GM19023 (cell line): ENCODE data around the gene CRKL.

ENCODE experiments used
- ATAC-seq: cut with Tn5 transposase; IDR thresholded peaks from one replicate; pipeline ENCODE4 v1.9.1; 2021; ENCODE audit warnings: mild to moderate bottlenecking, moderate library complexity; ENCODE audit not compliant: unreplicated experiment

The CRKL gene

DNA sequence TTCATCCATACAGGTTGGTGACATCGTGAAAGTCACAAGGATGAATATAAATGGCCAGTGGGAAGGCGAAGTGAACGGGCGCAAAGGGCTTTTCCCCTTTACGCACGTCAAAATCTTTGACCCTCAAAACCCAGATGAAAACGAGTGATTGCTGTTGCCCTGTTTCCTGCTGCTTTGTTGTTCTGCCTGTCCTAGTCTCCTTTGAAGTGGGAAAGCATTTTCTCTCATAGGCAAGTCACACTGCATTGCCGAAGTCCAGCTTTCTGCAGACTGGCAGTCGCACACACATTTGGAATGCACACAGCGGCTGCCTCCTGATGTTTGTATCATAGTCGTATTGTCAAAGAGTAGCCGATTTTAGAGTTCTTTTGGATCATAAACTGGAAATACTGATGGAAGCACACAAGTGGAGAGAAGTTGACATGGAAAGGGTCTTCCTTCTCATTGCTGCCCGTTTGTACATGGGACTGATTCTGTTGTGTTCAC is 32.5 kb downstream of the CRKL start:
- ATAC-seq: no peak

GRCh38 chr22:20951151-20951931 is 34.1 kb downstream of the CRKL start:
- no peak for ATAC-seq

- ATAC-seq: no peak
These were observed 34.7 kb downstream of the CRKL start for GRCh38 chr22:20951932-20952380.

DNA sequence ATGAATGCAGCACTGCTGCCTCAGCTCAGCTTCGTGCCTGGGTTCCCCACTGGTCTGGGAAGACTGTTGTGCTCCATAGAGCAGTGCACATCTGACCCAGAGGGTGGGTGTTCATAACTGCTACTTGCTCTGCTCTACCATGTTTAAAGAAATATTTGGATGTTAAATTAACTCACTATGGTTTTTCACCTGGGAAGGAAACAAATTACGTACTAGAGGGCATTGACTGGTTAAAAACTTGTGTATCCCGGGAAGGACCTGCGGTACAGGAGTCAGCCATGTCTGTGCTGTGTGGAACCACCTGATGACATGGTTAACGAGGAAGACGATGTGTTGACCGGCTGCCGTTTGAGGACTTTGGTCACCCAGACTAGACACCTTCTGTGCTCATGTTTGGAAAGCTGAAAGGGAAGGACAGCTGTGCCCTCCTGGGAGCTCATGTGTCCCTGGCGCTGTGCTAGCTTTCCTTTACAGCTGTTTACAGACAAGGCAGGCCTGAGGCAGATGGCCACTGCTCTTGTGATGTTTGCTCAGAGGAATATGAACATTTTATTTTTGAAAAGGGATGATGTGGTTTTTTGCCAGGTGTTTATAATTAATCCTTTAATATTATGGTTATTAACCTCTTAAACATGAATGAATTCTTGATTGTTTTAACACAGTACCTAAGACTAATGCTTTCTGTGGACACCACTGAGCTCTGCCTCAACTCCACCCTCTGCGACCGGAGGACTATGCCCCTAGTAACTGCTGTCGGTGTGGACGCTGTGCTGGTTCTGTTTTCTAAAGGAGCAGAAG is 35.5 kb downstream of the CRKL start:
- ATAC-seq: no peak

- no peak for ATAC-seq
These were observed 36.1 kb downstream of the CRKL start for GRCh38 chr22:20953342-20953608.

DNA sequence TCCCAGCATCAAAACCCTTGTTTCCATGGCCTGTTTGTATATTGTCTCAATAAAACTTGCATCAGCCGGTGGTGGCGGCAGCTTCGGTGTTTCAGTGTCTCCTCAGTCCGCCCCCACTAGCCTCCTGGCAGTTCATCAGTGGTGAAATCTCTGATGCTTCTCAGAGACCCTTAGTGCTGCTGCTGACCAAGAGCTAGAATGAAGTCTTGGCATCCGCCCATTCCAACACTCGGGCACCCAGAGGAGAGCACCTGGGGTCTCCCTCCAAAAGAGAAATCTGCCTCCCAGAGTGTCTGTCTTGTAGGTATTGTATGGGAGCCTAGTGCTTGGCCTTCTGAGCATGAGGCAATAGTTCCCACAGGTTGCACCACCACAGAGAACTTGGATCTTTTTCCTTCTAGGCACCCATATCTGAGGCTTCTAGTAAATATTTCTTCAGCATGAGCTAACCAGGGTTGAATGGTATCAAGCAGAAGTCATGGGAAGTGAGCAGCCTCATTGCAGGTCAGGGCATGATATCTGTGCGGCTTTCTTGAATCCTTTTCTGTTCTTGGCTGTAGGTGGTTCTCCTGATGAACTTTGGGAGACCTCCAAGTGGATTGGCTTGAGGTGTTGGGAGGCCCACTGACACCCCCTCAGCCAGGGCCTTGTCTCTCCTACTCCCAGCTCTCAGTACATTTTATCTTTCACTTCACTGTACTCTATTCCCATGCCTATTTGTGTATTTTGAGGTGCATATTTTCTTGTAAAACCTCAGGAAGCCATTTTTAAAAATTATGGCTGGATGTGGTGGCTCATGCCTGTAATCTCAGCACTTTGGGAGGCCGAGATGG is 36.7 kb downstream of the CRKL start:
- ATAC-seq: no peak

DNA sequence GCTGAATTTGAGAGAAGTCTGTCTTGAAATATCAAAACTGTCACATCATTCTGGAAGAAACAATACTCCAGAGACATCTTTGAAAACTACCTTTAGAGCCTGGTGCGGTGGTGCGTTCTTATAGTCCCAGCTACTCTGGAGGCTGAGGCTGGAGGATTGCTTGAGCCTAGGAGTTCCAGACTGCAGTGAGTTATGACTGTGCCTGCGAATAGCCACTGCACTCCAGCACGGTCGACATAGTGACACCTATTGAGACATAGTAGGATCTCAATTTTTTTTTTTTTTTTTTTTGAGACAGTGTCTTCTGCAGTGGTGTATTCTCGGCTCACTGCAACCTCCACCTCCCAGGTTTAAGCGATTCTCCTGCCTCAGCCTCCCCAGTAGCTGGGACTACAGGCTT is 38.3 kb downstream of the CRKL start:
- no peak for ATAC-seq

DNA sequence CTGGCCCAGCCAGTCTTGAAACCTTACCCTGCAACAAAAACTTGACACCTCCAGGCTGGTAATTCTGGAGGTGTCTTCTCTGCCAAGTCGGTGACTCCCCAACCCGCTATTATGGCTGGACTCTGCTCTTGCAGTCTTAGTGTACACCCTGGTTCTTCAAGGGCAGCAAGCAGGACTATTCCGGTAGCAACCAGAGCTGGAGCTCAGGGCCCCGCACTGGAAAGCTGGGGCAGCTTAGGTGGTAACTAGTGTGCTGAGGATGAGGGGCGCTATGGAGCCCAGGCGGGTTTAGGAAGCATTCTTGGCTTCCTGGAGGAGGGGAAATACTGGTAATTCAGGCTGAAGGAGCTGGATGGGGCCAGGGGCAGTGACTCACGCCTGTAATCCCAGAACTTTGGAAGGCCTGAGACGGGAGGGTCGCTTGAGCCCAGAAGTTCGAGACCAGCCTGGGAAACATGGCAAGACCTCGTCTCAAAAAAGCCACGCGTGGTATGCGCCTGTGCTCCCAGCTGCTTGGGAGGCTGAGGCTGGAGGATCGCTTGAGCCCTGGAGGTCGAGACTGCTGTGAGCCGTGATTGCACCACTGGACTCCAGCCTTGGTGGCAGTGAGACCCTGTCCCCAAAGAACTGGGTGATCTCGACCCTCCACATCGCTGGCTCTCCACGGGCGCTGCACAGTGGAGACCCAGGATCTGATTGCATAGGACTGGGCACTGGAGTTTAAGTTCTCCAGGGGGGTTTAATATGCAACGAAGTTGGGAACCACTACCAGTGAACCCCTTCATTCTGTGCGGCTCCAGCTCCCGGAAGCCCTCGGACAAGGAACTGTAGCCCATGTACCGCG is 39.3 kb downstream of the CRKL start:
- no peak for ATAC-seq

- no peak for ATAC-seq
These were observed 40.0 kb downstream of the CRKL start for GRCh38 chr22:20957102-20957682.

- no peak for ATAC-seq
These were observed 40.6 kb downstream of the CRKL start for GRCh38 chr22:20957683-20958431.

DNA sequence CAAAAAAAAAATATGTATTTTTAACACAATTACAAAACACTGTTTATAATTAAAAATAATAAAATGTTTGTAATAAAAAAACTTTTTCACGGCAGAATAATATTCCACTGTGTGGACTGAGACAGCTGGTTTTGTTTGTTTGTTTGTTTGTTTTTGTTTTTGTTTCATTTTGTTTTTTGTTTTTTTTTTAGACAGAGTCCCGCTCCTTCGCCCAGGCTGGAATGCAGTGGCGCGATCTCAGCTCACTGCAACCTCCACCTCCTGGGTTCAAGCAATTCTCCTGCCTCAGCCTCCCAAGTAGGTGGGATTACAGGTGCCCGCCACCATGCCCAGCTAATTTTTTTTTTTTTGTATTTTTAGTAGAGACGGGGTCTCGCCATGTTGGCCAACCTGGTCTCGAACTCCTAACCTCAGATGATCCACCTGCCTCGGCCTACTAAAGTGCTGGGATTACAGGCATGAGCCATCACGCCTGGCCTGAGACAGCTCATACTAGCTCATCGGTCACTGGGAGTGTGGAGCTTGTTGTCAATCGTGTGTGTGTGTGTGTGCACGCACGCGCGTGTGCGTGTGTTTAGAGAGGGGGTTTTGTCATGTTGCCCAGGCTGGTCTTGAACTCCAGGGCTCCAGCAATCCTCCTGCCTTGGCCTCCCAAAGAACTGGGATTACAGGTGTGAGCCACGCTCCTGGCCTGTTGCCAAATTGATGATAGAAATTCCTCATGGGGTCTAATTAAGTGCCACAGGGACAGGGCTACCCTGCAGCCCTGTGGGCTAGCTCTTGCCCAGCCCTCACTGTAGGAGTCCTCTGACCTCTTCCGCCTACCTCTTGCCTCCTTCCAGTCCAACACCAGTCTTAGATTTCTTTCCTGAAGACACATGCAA is 42.6 kb downstream of the CRKL start:
- ATAC-seq: no peak

DNA sequence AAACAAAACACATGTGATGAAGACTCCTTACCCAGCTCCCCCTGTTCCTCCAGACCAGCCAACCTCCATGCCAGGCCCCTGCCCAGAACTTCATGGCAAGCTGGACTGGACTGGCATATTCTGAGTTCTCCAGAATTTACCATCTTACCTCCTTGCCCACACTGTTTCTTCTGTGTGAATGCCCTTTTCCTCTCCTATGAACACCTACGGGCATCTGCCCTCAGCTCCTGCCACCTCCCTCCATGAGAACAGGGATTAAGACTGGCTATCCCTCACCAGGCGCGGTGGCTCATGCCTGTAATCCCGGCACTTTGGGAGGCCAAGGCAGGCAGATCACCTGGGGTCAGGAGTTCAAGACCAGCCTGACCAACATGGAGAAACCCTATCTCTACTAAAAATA is 43.4 kb downstream of the CRKL start:
- no peak for ATAC-seq

DNA sequence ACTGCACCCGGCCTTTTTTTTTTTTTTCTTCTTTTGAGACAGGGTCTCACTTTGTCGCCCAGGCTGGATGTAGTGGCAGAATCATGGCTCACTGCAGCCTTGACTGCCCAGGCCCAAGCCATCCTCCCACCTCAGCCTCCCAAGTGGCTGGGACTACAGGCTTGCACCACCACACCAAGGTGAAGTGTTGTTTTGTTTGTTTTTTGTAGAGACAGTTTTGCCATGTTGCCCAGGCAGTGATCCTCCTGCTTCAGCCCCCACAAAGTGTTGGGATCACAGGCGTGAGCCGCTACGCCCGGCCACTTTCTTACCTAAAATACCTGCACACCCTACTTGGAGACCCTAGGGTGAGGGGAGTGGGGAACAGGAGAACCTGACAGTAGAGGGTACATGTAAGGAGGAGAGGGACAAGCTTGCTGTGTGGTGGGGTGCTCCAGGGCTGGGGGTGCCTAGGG is 45.3 kb downstream of the CRKL start:
- ATAC-seq: no peak

- ATAC-seq: no peak
These were observed 46.2 kb downstream of the CRKL start for GRCh38 chr22:20963201-20964052.

- no peak for ATAC-seq
These were observed 47.0 kb downstream of the CRKL start for GRCh38 chr22:20964090-20964798.

GRCh38 chr22:20964799-20965103 is 47.5 kb downstream of the CRKL start:
- ATAC-seq: no peak
